GM12873 (cell line): ENCODE results near the gene CNGA1.

Experiments
- TF ChIP-seq, protein P1 (sequence below): IDR thresholded peaks from 2 replicates; pipeline ENCODE4 v1.5.1; 2012; ENCODE audit warnings: low read depth, mild to moderate bottlenecking, moderate library complexity, low read length, control low read depth; ENCODE audit not compliant: insufficient read depth; ENCODE audit errors: missing control alignments

CNGA1 gene

DNA sequence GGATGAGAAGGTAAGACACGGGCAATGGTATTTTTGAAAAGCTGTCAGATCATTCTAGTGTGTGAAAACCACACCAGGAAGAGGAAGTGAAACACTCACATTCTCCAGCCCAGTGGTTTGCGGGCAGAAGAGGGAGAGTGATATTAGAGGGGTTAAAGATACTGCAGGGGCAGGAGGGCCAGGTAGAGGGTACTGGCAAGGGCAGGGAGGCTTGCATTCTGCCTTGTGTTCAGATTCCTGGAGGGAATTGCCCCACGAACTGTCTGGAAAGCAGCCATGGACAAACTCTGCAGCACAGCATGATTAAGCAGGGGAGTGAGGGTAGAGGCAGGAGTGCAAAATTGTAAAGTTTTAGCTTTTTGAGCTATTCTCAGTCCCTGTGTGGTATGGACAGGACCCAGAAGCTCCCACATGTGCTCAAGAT is 31.0 kb upstream of the CNGA1 start:
- TF ChIP-seq, protein P1, sequence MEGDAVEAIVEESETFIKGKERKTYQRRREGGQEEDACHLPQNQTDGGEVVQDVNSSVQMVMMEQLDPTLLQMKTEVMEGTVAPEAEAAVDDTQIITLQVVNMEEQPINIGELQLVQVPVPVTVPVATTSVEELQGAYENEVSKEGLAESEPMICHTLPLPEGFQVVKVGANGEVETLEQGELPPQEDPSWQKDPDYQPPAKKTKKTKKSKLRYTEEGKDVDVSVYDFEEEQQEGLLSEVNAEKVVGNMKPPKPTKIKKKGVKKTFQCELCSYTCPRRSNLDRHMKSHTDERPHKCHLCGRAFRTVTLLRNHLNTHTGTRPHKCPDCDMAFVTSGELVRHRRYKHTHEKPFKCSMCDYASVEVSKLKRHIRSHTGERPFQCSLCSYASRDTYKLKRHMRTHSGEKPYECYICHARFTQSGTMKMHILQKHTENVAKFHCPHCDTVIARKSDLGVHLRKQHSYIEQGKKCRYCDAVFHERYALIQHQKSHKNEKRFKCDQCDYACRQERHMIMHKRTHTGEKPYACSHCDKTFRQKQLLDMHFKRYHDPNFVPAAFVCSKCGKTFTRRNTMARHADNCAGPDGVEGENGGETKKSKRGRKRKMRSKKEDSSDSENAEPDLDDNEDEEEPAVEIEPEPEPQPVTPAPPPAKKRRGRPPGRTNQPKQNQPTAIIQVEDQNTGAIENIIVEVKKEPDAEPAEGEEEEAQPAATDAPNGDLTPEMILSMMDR = no peak

DNA sequence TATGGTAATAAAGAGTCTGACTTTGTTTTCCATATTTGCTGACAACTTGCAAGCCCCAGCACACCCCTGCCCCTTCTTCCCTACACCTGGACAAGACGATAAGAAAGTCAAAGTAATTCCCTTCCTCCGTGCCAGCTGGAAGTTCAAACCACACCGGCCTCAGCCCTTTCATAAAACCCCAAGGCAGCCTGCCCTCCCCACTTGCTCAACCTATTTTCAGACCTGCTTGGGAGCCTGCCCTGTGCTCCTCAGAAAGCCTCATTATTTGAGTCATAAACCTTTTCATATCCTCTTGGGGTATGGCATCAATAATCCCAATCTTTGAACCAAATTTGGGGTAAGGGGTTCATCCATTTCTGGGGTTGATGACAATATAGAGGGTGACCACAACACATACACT is 29.6 kb upstream of the CNGA1 start:
- TF ChIP-seq, protein P1 = no peak

DNA sequence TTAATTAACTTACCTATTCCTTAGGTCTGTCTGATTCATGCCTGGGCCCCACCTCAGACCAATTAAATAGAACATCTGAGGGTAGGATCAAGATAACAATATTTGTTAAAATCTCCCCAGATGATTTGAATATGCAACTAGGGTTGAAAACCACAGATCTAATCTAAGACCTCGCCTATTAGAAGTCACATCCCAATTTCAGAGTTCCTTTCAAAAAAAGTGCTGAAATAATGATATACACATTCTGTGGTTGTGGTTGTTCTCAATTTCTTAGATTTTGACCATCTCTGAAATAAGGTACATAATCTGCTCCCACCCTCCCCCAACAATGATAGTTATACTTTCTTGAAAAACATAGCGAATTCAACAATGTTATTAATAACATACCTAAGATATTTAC is 27.8 kb upstream of the CNGA1 start:
- TF ChIP-seq, protein P1 = no peak

DNA sequence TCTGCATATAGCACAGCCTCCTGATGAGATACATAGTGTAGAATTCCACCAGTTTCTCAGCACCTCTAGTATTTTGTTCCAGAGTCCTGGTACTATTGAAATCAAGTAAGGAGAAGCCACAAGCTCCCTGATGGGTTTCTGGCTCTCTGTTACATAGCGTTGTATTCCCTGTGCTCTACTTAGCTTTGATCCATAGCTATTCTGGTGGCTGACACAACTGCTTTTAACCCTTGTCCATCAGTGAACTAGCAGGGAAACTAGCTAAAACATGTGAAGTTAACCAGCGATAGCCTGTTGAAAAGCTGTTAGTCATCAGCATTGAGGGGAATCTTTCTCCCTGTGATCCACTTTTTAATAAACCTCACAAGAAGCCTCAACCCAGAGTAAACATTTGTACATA is 27.0 kb upstream of the CNGA1 start:
- TF ChIP-seq, protein P1 = no peak

DNA sequence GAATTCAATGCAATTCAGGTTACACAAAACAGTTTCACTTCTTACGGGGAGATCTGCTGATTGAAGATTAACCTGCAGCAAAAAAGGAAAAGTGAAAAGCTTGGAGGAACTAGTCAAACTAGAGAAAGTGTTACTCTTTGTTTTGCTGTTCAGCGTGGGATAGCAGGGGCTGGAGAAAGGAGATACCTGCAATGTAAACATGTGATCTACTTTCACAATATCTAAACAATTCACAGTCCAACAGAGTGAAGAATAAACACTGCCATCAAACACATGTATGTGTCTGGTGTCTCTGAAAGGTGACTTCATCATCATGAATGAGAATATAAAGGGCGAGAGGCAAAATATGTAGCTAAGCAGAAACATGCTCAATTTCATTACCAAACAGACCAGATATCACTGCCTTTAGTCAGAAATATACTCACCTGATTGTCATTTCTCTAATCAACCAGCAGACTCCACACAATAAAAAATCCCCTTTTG is 26.5 kb upstream of the CNGA1 start:
- TF ChIP-seq, protein P1 = no peak

DNA sequence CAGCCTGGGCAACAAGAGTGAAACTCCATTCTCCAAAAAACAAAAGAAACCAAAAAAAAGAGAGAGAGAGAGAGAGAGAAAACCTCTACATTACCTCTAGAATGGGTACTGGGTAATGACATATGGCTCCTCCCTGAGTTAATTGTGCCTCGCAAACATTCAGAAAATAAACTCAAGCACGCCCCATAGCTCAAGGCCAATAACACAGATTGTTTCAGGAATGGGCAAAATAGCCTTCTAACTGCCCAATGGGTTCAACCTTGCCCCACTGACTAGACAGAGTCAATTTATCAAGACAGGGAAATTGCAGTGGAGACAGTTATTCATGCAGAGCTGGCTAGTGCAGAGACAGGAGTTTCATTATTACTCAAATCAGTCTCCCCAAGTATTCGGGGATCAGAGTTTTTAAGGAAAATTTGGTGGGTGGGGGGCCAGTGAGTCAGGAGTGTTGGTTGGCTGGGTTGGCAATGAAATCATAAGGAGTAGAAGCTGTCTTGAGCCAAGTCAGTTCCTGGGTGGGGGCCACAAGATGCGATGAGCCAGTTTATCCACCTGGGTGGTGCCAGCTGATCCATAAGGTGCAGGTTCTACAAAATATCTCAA is 25.2 kb upstream of the CNGA1 start:
- TF ChIP-seq, protein P1 = no peak

DNA sequence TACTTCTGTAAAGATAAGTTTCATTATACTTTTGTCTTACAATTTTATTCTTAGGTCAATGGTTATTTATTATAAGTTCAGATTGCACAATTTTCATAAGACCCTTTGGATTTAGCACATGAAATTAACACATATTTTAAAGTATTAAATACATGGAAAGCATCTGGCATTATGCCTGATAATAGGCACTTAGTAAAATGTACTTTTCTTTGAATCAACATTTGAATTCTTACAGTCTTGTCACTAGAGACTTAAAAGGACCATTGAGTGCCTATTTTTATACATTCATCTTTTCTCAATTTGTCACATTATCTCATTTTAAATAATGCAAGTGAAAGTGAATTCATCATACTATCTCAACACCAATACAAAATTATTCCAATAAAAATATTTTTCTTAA is 23.1 kb upstream of the CNGA1 start:
- TF ChIP-seq, protein P1 = no peak

DNA sequence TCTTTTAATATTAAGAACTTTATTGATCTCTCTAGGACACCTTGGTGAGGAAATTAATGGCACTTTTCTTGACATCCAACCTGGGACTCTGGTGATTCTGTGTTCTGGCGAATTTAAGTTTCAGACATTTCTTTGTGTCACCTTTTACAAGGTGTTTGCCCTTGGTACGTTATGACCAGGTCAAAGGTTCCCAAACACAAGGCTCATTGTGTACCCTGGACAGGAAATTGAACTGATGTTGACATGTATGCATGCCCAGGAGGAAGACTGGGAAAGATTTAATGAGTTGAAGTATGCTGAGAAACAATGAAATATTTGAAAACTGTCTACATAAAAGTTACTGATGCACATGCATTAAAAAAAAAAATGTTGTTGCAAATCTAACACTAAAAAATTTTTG is 22.2 kb upstream of the CNGA1 start:
- TF ChIP-seq, protein P1 = no peak
